Fibroblast of skin of left quadriceps (primary cell): ENCODE measurements around the gene SNX20.

Experiments used
- DNase-seq, 2 experiments: peaks; one replicate each; pipeline ENCODE4 v3.0.0-alpha.2; 2013; ENCODE audit warnings: low read depth in 2 of 2

Gene SNX20

DNA sequence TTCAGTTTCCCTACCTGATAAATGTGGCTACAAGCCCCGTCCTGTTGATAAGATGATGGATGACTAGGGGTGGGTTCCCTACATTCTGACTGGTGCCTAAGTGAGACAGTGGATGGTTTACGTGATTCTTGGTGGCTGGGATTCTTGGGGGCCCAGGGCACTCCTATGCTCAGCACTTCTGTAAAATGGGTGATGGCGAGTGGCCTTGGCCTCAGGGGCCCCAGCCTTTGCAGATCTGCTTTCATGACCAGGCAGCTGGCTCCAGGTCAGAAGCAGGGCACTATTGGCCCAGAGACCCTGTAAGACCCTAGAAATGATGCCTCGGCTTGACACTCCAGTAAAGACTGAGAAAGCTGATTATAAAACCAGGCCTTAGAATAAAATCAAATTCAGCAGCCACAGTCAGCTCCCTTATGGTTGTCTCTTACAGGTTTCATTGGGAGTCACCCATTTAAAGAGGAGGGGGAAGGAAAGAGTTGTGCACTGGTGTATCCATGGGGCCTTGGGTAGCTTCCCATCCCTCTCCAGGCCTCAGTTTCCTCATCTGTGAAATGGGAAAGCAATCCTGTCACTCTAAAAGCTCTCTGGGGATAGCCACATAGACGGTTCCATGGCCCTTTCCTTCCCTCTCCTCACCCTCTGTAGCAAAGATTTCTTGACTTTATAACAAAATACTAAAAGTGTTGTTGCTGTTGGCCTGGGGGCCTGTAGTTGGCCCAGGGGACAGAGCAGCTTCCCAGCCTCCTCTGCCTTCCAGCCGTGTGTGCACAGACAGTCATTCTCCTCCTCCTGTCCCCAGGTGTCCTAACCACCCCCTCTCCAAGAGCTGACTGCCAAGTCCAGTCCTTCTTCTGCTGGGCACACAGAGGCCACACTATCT, 1.2 kb downstream of the SNX20 start:
- no peak for DNase-seq

DNA sequence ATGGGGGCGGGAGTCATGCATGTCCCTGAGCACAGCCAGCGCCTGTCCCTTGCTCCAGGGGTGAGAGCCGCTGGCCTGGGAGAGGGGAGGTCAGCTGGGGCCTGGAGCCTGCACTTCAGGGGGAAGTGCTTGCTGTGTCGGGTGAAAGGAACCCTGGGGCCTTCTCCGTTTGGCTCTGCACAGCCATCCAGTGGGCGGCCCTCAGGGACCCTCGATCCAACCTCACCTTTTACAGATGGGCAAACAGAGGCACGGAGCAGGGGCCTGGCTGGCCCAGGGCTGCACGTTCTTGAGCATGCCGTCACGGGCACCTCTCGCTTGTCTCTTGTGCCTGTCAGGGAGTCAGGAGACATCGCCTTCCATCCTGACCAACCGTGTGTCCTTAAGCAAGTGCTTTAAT, 1.8 kb downstream of the SNX20 start:
- no peak for DNase-seq

DNA sequence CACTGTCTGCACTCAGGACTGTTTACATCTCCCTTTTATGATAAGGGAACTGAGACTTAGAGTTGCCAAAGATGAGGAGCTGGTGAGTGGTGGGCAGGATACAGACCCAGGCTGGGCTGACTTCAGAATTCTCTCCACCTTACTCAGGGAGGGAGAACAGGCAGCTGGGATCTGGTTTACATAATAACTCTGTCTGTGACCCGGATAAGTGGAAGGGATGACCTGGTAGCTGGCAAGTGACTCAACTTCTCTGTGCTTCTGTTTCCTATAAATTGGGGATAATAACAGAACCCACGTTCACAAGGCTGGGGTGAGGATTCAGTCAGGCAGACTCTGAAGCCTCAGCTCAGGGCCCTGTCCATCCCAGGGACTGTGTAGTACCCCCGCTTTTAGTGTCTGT, 2.6 kb downstream of the SNX20 start:
- DNase-seq = no peak

DNA sequence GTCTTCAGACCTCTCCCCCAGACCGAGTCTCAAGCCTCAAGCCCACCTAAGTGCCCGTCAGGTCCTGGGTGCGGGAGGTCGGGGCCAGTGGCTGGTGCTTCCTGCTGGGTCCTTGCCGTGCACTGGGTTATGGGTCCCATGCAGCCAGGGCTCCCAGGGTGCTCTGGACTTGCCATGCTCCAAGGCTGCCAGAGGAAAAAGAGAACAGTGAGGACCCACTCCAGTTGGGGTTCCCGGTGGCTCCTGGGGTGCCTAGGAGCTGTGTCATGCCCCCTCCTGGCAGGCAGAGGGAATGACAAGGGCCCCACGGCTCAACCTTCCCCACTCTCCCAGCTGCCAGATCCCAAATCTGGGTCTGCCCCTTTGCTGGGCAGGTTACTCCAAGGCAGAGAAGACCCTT, 3.8 kb downstream of the SNX20 start:
- no peak for DNase-seq

DNA sequence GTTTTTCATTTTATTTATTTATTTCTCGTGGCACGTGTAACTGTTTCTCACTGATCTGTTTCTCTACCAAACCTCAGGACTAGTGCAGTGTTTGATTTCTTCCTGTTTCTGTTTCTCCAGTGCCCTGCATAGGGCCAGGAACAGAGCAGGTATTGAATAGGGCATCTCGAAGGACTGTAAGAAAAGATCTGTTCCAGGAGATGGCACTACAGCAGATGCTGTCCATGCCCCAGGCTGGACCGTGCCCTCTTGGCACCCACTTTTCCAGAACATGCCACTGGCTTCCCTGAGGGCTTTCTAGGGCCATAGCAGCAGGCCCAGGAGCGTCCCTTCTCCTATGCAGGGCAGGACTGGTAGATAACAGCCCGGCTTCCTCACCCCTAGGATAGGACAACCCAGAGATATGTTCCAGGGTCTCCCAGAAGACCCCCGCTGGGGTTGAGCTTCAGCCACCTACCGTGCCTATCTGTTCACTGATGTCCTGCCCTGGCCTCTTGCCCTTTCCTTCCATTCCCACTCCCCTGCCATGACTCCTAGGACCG, 4.4 kb downstream of the SNX20 start:
- DNase-seq = no peak

DNA sequence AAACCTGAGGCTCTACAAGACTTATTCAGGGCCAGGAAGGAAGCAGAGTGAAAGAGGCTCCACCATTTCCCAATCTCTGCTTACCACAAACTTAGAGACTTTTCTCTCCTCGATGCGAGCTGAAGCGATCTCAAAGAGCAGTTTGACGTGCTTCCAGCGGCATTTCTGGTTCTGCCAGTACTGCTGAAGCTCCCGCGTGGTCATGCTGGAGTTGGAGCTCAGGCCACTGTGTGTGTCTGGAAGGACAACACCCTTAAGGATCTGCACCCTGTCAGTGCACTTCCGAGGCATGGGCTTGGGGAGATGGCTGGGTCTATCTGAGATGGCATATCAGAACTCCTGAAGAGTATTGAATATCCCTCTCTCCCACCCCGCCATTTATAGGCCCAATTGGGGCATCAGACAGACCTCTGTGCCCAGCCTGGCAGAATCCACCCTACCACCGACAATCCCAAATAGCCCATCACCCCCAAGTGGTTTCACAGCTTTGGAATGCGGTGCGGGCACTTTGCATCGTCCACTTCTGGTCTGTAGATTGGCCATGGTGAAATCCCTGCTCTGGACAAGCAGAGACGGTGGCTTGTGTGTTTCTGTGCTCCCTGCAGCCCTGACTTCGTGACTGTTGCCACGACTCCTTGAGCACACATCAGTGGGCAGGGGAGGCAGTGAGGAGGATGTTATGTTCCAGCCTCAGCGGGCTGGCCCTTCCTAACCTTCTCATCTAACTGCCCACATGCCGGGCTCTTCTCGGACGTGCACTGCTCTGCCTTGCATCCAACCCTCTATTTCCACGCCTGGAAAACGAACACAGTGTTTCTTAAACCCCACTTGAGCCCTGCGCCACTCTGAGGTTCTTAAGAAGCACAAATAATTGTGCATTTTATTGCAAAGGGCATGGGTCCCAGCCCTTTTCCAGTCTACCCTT, 5.2 kb downstream of the SNX20 start:
- DNase-seq = no peak

DNA sequence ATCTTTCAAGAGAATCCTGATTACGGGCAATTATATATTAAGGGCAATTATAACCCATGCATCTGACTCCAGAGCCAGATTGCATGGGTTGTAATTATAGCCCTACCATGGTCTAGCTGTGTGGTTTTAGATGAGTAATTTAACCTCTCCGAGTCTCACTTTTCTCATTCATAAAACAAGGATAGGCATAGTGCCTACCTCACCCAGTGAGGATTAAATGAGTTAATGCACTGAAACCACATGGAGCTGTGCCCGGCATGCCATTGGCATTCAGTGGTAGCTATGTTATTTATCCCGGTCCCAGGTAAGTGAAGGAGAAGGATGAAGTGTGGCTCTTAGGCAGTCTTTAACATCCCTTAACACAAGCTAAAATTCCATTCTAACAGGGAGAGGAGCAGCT, 6.3 kb downstream of the SNX20 start:
- no peak for DNase-seq

DNA sequence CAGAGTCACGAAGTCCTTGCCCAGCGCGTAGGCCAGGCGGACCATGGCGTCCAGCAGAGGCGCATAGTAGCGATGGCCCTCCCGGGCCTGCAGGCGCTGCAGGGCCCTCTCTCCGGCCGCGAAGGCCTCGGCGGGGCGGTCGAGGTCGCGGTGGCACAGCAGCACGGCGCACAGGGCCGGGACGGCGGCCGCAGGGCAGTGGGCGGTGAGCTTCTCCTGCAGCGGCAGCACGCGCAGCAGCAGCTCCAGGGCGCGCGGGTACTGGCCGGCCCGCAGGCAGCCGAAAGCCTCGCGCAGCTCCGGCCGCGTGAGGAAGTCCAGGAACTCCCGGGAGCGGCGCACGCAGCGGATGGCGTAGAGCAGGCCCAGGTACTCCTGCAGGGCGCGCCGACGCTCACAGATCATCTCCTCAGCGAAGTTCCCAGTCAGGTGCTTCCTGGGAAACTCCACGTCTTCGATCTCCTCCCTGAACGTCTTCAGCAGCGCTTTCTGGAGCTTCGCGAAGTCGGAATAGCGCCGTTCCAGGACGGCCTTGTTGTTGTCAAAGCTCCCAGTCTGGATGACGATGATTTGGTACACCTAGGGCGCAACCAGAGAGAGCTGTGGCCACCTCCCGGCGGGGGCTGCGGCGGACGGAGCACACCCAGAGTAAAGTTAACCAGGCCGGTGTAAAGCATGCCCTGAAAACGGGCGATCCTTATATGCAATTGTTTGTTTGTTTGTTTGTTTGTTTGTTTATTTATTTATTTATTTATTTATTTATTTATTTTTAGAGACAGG, 7.4 kb downstream of the SNX20 start:
- no peak for DNase-seq

DNA sequence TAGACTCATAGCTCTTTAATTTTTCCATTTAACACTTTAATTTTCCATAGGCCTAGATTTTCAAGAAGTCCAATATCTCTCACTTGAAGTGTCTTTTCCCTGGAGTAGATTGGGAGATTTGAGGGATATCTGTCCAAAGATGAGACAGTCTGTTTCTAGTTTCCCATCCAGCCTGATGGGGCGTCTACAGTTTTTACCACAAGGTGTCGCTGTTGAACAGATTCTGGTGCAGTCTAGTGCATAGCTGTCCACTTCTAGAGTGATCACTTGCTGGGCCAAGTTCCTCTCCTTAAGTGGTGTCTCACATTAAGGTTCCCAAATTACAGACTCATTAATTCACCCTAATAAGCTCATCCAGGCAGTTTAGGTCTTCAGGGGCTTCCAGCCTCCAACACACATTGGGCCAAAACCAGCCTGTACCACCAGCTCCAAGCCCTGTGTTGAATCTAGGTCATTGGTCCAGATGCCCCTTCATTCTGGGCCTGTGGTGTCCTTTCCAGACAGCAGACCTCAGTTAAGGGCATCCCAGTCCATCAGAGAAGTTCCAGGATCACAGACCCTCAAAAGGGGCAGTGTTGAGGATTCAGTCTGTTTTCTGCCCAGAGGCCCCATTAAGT, 9.4 kb downstream of the SNX20 start:
- no peak for DNase-seq

DNA sequence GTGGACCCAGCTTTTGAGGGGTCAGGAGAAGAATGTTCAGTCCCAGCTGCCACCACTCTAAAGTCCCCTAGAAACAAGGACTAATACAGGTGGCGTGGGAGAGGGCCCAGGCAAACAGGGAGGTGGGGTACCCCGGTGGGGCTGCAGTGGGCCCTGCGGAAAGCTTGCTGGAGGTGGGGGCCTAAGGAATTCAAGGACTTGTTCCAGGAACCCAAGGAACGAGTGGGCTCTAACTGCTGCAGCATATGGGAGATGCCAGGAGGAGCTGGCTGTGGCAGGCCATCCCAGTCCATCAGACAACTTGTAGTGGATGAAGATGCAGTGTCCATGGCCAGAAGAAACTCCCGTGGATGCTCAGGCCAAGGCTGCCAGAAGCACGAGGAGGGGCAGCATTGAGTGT, 10.6 kb downstream of the SNX20 start:
- no peak for DNase-seq

DNA sequence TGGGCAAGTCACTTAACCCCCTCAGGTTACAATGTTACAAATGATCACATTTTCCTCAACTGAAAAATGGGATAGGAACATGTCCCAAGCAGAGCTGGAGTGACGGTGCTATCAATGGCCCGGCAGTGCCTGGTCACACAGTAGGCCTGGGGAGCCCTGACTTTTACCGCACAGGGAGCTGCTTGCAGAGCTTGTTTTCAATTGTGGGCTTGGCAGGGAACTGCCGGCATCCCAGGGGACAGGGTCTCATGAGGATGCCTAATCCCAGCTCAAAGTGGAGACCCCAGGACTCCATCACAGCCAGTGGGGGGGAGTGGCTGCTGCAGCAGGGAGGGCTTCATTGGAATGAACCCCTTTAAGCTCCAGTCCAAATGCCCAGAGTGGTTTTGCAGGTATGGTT, 11.4 kb downstream of the SNX20 start:
- DNase-seq = no peak

DNA sequence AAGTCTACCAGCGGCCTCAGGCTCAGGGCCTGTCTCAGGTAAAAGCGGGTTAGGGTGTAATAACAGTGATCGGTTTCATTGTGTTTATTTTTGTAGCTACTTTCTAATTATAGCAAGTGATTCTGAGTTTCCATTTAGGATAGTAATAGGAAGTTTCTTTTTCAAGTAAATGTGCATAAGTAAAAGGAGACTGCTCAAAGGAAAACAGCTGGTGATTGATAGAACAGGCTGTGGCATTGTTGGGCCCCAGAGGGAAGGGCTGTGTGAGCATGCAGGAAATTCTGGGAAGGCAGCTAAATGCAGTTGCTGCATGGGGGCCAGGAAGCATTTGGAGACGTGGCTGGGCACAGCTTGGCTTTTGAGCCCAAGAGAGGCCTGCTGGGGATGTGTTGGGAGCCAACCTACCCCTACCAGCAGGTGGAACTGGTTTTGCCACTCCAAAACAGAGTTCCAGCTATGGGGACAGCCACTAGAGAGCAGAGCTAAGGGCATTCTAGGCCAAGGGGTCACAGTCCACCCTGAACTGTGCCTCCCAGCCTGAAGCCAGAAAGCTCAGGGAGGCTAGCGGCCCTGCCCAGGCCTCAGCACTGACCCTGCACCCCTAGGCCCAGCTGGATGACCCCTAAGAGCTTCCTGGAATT, 12.6 kb downstream of the SNX20 start:
- no peak for DNase-seq

DNA sequence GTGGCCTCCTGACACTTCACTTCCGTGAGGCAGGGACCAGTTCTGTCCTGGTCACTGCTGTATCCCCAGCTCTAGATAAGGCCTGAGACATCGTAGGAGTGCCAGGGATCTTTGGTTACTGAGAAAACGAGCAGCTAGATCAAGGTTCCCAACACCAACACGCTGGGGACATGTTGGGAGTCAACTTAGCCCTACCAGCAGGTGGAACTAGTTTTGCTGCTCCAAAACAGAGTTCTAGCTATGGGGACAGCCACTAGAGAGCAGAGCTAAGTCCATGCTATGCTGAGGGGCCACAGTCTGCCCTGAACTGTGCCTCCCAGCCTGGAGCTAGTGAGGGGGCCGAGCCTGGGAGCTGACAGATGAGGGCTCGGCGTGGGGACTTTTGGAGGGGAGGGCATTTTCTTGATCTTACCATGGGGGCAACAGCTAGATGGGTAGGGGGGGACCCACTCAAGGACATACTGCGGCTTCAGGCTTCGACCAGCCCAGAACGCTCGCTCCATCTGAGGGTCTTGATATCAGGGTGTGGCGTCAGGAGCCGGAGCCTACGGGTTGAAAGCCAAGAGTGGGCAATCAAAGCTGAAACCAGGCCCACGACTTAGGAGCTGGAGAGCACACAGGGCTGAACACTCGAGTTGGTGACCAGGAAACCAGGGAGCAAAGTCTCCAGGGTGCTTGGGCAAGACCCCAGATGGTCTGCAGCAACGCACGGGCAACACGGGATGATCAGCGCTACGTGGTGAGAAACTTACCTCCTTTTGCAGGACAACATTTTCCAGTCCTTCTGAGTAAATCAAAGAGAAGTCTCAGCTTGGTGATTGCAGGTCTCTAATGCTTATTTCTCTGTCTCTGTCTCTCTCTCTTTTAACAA, 13.4 kb downstream of the SNX20 start:
- DNase-seq = no peak

DNA sequence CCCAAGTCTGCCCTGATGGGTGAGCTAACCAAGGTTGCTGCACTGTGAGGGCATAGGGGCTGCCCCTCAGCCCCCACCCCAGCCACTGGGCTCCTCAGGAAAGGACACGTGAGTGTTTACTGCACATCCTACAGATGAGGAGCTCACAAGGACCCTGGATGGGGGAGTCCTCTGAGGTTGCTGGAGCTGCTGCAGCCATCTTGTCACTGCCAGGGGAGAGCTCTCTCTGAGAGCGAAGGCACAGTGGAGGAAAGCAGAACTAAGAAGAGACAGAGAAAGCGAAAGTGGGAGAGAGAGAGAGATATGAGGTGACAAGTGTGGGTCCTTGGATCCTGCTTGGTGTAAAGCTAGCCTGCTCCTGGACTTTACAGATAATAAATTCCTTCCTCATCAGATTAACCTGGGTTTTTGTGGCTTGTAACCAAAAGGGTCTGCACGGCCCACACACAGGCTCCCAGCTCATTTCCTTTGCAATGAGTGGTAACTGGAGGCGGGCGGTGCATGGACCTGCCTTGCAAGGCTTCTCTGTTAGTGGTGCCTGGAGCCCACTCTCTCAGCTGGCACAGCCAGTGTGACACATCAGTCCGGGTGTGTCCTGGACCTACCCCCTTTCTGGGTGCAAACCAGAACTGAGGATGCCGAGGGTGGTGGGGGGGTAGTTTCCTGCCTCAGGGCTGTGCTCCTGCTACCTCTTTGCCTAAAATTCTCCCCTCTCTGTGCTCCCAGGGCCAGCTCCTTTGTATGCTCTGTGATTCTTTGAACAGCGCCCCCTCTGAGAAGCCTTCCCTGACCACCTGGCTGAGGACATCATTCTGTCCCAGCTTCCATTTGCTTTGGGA, 14.2 kb downstream of the SNX20 start:
- no peak for DNase-seq

DNA sequence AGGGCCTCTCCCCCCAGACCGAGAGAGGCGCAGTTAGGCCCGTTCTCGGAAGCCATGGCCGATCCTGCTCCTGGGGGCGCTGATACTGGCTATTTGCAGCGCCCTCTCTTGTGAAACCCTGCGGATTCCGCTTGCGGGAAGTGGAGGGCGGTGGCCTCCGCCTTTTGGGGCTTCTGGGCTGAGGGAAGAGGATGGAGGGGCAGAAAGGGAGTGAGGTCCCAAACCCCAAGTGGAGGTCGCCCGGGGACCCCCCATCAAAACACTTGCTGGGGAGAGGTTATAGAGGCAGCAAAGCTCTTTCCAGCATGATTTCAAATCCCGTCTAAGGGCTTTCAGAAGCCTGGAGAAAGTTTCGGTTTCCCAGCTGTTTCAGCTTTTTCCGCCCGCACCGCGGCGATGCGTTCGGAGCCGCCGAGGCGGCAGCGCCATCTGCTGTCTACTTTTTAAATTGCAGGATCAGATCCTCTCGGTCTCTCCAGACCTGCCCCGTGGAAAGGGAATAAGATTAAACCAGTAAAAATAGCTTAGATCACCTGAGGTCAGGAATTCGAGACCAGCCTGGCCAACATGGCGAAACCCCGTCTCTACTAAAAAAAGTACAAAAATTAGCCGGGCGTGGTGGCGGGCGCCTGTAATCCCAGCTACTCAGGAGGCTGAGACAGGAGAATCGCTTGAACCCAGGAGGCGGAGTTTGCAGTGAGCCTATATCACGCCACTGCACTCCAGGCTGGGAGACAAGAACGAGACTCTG, 15.8 kb downstream of the SNX20 start:
- DNase-seq = peak; percentile 42 to 43

DNA sequence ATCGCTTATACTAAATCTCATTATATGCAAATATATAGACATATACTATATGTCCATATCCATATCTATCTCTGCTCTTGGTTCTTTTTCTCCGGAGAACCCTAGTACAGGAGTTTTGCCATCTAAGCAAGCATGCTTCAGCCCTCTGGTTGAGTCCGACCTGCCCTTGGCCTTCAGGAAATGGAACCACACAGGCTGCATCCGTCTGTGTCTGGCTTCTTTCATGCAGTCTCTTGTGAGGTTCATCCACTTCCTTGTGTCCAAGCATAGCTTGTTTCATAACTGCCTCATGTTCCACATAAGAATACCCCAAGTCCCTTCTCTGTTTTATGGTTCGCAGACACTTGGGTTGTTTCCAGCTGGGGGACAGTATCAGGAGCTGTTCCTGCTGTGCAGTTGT, 16.8 kb downstream of the SNX20 start:
- DNase-seq = no peak

DNA sequence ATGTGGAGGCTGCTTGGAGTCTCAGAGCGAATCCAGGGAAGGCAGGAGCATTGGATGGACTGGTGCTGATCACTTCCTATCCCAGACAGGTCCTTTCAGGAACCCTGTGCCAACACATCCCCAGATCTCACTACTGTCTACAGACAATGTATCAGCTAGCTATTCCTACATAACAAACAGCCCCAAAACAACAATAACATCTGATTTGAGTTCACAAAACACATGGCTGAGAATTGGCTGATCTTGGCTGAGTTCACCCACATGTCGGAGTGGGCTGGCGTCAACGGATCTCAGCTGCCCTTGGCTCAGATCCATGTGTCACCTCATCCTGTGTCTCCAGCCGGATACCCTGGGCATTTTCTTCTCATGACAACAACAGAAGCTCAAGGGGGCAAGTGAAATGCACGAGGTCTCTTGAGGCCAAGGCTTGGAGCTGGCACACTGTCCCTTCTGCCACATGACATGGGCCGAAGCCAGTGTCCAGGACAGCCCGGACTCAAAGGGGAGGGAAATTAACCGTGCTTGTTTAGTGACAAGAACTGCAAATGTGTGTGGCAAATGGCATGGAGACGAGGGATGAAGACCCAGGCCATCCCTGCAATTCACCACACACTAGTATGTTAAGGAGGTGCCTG, 18.7 kb downstream of the SNX20 start:
- no peak for DNase-seq

DNA sequence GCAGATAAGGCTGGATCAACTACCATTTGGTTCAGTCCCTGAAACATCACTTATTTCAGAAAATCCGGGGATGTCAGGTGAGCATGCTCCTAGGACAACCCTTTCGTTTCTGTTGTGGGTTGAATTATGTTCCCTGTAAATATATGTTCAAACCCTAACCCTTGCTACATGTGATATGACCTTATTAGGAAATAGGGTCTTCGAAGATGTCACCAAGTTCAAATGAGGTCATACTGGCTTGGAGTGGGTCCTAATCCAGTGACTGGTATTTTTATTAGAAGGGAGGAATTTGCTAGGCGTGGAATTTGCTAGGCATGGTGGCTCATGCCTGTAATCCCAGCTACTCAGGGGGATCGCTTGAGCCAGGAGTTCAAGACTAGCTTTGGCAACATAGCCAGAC, 21.3 kb downstream of the SNX20 start:
- no peak for DNase-seq
